Urinary bladder (tissue), 2 donors: ENCODE measurements around the gene SLC16A9. TPM values are rescaled to one million over a fixed set of nuclear protein-coding genes. Genes with fewer than 3 reads are reported as not detected.

Experiments
- polyA plus RNA-seq: library from polyadenylated mRNA; stranded (reverse); fragments of 200-250 nt; gene quantifications from one replicate; pipeline ENCODE4 v1.2.3, GENCODE V29; 2013
- total RNA-seq: library from RNA; depleted of rRNA; stranded (reverse); fragments of >200 nt; gene quantifications from one replicate; pipeline ENCODE4 v1.2.3, GENCODE V29; 2014
- donor health status: healthy.

SLC16A9 gene
- total and polyA plus RNA-seq, 2 donors: 1.2 to 9.2 TPM

Other genes with a start within 250 kb of the SLC16A9 start
- 5.7 TPM for gene MRLN, start 43.6 kb upstream of the SLC16A9 start, total RNA-seq
- not detected for gene MRLN, start 43.6 kb upstream of the SLC16A9 start, polyA plus RNA-seq
- gene CCDC6, start 196.7 kb upstream of the SLC16A9 start, total RNA-seq: 58.2 TPM
- gene CCDC6, start 196.7 kb upstream of the SLC16A9 start, polyA plus RNA-seq: 22.8 TPM